NCI-H1417 (cell line): Measurements from ENCODE around the gene HPS3.

Source experiments
- DNase-seq, 3 experiments: peaks; one replicate each; lab custom pipeline; 2025; lab: John Stamatoyannopoulos, UW

HPS3 gene

DNA sequence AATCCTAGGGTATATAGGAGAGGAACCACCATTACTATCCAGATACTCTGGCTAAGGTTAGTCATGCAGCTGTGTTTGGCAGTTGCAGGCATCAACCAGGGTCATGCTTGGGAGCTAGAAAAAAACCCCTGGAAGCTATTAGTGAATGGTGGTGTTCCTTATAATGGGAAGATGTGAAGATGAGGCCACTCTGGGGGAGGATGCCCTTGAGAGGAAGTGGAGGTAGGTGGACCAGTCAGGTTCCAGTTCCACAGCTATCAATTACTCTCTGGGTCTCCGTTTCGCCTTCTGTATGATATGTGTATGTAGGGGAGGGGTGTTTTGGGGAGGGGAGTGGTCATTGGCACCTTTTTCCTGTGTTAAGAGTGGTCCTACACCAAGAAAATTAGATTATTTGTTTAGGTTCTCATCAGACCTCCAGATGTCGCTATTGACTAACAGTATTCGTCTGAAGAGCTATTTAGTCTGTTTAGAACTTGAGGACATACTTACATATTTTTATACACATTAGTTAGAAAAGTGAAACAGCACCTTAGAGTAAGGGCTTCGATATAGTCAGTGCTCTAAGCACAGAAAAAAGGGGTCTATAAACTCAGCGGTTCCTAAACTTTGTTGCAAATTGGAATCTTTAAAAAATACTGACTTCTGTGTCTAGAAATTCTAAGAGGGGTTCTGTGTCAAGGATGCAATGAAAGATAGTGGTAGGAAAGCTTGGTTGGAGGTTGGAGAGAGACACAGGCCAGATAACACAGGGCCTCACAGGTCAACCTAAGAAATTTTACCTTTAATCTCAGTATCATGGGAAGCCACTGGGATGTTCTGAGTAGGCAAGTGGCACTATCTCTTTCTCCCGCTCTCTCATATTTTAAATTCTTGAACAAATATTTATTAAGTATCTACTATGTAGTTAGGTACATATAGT lies 9.1 kb upstream of the HPS3 start:
- DNase-seq = peak; percentile 33 to 84 (median 67)

DNA sequence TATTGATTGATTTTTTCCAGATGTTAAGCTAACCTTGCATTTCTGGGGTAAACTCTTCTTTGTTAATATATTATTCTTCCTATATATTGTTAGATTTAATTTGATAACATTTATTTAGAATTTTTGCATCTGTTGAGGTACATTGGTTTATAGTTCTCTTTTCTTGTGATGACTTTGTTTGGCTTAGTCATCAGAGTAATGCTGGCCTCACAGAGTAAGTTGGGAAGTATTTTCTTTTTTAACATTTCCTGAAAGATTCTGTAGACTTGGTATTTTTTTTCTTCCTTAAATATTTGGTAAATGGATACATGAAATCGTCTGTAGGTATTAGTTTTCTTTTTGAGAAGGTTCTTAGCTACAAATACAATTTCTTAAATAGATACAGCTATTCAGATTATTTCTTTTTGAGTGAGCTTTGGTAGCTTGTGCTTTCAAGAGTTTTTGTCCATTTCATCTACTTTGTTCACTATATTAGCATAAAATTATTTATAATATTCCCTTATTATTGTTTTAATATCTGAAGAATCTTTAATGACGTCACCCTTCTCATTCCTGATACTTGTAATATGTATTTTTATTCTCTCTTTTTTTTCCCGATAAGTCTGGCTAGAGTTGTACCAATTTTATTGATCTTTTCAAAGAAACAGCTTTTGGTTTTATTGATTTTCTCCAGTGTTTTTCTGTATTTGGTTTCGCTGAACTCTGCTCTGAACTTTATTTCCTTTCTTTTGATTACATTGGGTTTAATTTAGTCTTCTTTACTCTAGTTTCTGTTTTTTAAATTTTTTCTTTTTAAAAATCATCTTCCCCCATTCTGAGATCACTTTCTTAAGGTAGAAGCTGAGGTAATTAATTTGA lies 6.5 kb upstream of the HPS3 start:
- no peak for DNase-seq

DNA sequence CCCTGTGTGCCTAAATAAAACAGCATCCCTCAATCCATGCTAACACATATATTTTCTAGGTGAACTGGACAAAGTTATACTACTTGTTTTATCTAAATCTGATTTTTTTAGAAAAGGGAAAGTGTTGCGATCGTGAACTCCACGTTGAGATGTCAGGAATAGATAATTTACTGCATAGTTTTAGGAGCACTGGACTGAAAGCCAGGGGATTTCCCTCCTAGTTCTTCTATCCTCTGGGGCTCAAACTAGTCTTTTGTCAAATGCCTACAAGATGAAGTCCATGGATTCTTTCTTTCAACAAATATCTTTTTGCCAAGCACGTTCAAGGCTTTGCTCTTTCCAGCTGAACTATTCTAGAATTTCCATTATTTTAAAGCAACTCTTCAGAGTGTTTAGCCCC lies 617 bp upstream of the HPS3 start:
- no peak for DNase-seq

DNA sequence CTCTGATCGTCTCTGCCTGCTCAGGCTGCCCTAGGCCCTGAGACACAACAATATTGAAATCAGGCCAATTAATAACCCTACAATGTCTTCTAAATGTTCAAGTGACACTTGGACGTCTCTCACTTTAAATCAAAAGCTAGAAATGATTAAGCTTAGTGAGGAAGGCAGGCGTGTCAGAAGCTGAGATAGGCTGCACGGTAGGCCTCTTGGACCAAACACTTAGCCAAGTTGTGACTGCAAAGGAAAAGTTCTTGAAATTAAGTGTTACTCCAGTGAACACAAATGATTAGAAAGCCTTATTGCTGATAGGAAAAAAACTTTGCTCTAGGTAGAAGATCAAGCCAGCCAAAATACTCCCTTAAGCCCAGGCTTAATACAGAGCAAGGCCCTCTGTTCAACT lies 2.2 kb downstream of the HPS3 start:
- DNase-seq = no peak

DNA sequence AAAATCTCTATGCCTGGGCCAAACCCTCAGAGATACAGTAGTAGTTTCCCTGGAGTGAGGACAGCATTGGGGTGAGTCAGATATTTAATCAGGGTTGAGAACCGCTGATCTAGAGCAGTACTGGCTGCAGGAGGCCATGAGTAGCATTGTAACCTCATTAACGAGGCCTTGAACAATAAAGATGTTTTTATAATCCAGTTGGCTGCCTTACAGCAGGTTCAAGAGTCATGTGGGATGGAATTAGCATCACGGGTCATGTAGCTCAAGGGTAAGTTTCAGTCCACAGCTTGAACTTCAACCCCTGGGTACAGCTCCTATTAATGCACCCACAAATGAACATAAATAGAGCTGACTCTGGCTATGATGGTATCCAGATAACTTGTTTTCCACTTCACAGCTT lies 5.1 kb downstream of the HPS3 start:
- DNase-seq = no peak

DNA sequence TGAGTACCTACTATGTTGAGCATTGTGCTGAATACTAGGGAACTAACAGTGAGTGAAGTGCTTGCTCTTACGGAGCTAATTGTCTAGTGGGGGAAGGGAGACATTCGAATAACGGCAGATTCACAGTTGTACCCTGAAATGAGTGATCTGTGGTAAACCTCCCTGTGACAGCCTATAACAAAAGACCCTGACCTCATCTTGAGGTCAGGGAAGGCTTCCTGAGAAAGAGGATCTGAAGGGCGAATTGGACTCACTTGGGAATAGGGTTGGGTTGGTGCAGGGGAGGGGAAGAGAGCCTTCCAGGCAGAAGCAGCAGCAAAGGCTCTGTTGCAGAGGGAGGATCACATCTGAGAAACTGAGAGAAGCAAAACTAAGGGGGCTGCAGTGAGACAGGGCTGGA lies 13.2 kb downstream of the HPS3 start:
- DNase-seq = no peak

DNA sequence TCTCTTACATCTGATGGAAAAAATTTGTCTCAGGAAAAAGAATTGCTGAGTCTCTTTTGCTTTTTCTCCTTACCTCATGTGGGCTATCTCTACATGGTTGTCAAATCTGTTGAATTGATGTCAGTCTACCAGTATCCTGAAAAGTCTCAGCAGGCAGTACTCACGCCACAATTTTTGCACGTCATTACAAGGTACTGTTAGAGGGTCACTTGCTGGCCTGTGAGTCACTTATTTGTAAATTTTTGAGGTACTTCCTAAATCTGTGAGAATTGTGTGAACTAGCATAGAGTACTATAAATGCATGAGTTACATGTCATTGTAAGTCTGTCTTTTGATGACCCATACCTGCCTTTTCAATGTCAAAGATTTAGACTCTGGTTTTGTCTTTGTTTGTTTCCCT lies 15.9 kb downstream of the HPS3 start:
- no peak for DNase-seq

DNA sequence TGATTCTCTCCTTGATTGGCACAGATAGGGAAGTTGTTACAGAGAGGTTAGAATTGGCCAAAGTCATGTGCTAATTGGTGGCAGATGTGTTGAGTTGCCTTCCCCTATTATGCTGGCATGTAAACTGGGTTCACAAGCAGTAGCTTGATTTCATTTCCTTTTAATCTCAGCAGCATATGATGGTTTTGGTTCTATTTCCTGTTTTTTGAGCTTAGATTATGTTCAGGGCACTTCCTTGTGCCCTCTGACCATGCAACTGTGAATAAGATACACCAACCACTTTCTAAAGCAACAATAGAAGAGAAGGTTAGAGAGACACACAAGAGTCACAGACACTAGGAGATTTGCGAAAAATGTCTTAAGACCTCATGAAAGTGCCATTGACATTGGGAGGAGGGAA lies 16.5 kb downstream of the HPS3 start:
- DNase-seq = no peak

DNA sequence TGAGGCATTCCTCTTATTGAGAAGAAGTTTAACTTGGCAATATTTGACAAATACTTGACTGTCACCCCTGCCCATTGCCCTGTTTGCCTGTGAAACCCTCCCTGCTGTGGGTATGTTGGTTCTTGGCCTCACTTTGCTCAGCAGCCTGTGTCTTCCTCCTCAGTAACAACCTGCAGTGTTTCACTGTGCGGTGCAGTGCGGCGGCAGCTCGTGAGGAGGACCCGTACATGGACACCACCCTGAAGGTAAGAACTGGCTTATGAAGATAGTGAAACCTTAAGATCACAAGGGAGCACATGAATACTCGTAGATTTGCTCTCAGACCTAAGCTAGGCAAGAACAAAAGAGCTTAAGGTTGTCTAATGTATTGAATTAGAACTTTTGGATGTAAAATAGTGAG lies 21.0 kb downstream of the HPS3 start:
- DNase-seq = no peak

DNA sequence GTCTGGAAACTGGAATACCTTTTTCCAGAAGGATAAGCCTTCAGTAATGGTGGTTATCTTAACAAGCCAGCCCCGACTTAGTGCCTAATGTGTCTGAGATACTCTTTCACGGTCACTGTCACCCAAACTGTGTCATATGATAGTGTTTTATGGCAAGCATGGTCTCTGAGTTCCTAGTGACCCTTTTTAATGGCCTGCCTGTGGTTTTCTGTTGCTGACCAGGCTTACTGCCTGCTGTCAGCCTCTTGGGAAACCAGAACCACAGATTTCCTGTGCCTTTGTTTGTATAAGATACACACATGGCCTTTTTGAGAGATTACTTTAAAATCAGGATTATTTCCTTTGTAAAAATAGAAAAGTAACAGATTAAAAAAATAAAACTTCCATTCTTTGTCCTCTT lies 22.4 kb downstream of the HPS3 start:
- peak in 1 of 3 experiments; percentile 1 for DNase-seq

DNA sequence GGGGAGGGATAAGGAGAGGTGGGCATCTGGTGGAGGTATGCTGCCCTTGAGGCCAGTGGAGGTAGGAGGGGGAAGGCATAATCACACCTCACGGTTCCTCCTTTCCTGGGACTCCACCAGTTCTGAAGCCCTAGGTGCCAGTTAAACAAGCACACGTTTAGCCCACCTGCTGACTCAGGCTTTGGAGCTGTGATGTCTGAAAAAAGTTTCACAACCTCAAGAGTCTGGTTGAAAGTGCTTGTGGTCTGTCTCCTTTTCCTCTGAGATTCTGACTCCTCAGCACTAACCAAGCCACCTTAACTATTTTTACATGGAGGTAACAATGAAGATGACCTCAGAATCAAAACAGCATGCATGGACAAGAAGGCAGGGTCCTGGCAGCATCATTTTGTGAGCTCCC lies 23.0 kb downstream of the HPS3 start:
- DNase-seq = no peak

DNA sequence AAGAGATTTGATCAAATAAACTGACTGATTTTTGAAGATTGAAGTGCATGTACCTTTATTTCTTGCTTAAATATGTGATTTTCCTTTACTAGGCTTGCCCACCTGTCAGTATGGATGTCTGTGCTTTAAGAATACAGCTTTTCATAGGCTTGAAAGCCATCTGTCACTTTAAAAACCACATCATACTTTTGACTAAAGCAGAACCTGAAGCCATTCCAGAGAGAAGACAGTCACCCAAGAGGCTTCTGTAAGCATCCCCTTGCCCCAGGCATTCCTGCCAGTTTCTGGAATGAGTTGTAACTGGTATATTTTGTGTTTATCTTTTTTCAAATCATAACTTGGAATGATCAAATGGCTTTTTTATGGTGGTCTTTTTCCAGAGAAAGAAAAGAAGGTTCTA lies 24.0 kb downstream of the HPS3 start:
- DNase-seq = no peak

DNA sequence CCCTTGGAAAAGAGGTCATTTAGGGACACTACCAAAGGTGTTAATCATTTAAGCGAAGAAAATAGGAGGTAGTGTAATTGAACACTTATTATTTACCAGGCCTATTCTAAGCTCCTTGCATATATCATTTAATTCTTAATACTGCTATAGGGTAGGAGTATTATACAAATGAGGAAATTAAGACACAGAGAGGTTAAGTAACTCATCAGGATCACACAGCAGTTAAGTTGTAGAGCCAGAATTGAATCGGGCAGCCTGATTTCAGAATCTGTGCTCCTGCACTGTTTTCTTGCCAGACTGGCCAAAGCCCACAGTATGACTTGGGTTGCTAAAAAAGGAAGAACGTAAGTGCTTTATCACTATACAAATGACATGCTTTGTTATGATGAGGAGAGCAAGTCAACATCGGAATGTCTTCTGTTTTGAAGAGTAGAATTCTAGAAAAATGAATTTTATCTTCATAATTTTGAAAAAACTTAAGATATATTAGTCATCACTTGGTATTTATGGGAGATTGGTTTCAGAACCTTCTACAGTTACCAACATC lies 31.4 kb downstream of the HPS3 start:
- DNase-seq = no peak

DNA sequence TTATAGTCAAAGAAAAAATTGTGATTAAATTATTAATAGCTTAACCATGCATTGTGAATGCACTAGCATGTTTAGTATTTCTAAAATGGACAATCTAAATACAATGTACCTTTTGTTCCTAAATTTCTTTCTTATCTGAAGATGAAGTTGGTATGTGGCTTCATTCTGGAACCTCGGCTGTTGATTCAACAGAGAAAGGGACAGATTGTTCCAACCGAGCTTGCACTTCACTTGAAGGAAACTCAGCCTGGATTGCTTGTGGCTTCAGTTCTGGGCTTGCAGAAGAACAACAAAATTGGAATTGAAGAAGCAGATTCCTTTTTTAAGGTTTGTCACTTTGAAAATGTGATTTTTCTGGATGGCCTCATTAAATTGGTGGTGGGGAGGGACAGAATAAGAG lies 32.6 kb downstream of the HPS3 start:
- no peak for DNase-seq

DNA sequence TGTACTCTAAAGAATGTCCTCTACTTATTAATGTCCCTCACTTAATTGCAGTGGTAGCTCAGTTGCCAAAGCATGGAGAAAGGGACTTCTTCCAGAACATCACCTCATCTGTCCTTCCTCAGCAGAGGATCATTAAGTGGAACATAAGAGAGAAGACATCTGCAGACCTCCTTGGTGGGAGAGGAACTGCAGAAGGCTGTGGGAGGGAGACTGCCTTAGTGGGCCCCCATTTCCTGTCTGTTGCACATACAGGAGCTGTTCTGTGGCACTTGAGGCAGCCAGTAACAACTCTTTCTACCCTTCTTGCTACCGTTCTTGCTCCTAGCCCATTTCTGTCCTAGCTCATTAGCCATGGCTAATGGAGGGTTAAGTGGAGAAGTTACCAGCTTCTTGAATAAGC lies 33.6 kb downstream of the HPS3 start:
- DNase-seq = no peak

DNA sequence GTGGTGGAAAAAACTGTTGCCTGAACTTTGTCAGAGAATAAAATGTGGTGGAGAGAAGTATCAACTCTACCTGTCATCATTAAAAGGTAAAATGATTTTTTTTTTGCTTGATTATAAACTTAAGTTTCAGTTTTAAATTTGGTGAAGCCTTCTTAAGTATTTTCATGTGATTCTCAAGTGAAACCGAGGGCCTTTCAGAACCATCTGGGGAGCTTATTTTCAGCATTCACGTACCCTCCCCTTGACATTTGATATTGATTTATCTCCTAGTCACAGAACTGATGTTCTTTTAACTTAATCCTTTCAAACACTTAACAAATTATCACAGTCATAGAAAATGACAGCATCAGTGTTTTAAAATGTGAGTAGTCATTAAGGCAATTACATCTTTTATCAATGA lies 38.5 kb downstream of the HPS3 start:
- peak in 1 of 3 experiments; percentile 59 for DNase-seq

DNA sequence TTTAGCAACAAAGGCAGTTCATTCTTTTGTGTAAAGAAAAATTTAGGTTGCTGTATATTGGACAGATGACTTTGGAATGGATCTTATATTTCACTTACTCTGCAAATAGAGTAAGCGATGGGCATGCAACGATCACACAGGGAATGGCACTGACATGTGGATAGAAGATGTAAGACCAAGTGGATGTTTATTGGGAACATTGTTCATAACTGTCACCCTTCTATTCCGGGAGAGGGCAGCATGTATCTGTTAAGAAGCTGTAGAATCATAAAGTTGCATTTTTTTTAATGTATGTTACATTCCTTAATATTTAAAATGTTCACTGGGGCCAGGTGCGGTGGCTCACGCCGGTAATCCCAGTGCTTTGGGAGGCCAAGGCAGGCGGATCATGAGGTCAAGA lies 41.2 kb downstream of the HPS3 start:
- no peak for DNase-seq

DNA sequence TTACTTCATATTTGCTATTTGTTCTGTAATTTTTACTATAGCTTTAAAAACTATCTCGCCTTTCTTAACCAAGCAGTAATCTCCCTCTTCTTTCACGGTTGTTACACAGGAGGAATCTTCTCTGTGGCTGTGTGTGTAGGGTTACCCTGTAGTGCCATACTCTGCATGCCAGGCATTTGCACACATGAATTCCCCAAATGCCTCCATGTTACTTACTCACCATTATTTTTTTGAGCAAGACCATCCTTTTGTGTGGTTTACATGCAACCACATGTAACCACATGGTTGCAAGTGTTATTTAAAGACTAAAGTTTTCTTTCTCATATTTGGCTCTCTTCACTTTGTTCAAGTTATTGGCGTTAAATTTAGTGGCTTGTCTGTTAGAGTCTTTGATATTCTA lies 45.5 kb downstream of the HPS3 start:
- no peak for DNase-seq

DNA sequence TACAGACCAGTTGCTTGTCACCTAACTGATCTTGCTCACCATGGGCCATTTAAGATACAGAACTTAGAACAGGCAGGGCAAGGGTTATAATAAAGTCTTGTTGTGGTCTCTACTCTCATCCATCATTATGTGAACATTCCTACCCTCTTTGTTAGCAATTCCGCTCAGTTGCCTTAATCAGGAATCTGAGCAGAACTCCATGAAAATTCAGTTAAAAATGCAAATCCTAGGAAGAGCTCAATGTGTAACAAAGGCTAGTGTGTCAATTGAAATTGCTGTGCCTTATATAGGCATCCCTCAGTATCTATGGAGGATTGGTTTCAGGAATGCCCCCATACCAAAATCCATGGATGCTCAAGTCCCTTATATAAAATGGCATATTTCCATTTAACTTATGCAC lies 47.7 kb downstream of the HPS3 start:
- no peak for DNase-seq

DNA sequence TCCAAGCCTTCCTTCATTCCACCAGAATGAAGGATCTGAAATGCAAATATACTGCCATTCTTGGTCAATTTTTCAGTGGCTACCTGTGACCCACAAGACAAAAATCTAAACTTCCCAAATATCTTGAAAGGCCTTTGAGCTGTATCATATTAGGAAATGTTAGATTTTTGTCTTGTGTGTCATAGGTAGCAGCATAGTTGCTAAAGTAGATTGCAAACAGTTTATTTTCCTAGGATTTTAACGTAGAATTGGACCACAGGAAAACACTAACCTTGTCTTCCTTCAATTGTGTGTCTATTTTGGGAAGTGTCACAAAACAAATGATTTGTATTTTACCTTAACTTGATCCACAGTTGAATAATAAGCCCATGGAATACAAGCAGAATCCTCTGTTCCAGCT lies 49.8 kb downstream of the HPS3 start:
- no peak for DNase-seq

DNA sequence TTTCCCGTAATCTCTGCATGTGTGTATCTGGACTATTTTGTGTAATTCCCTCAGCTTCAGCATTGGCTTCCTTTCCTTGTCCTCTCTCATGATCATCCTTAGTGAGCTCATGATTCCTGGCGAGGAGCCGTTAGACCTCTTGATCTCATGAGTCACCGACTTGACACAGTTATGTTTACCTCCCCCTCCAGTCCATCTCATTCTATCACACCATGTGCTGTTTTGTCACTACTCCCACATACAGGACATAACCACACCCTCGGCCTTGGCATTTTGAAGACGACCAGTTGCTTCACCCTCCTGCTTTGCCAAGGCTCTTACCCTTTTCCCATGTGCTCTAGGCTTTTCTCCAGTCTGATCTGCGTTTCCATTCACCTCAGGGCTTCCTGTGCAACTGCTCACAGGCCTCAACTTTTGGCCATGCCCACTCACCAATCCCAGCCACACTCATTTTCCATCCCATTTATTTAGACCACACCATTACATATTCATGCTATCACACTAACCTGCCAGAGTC lies 50.7 kb downstream of the HPS3 start:
- no peak for DNase-seq

DNA sequence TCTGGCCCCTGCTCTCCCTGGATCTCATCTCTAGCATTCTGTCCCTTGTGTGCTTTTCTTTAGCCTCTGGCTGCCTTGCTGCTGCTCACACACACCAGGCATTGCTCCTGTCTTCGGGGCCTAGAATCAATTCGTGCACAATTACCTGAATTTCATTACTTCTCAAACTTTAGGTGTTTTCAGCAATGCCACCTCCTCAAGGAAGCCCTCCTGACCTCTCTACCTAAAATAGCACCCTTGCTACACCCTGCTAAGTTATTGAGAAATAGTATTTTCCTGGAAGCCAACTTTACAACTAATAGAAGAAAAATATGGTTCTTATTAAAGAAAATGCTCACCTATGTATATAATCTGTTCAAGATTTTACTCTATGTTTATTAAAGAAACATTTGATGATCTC lies 51.7 kb downstream of the HPS3 start:
- DNase-seq = no peak

DNA sequence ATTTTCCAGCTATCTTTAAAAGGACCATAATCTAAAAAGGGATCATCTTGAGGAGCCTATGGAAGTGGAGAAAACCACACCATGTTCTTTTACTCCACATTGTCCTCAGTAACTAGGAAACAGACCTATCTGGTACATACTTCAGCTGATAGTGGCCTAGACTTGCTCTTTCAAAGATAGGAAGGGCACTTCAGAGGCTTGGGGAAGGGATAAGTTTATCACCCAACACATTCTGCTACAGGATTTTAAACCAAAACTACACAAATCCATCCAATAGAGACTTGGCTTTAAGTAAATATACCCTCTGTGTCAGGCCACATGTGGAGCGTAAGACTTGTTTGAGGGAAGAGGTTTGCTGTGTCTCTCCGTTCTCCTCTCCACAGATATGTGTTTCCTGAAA lies 56.8 kb downstream of the HPS3 start:
- no peak for DNase-seq
